Left renal pelvis (tissue), 4 donors: Measurements from ENCODE around the gene HDGFL2. TPM values are rescaled to one million over a fixed set of nuclear protein-coding genes. Genes with fewer than 3 reads are reported as not detected.

Experiments
- DNase-seq, 4 donors: peaks; one replicate each; pipeline ENCODE4 v3.0.0-alpha.2; 2013; ENCODE audit warnings: low read depth in 4 of 4, low spot score in 3 of 4
- polyA plus RNA-seq, 4 donors: library from polyadenylated mRNA; unstranded; fragments of 120-200 nt; gene quantifications; one replicate each; pipeline ENCODE4 v1.2.1, GENCODE V29; 2013; ENCODE audit not compliant: insufficient read length in 4 of 4

The HDGFL2 gene
- polyA plus RNA-seq, 4 donors, result 62.6 to 88.6 (median 66.3) TPM

- no peak for DNase-seq
Observed at GRCh38 chr19:4444765-4445741, 27.0 kb upstream of the HDGFL2 start.

- DNase-seq, result no peak
Observed at GRCh38 chr19:4445963-4446703, 26.0 kb upstream of the HDGFL2 start.

- DNase-seq, result no peak
Observed at GRCh38 chr19:4446704-4447200, 25.3 kb upstream of the HDGFL2 start.

- no peak for DNase-seq
Observed at GRCh38 chr19:4447327-4448146, 24.6 kb upstream of the HDGFL2 start.

- no peak for DNase-seq
Observed at GRCh38 chr19:4448147-4448985, 23.7 kb upstream of the HDGFL2 start.

- DNase-seq, result no peak
Observed at GRCh38 chr19:4449022-4449638, 23.0 kb upstream of the HDGFL2 start.

- no peak for DNase-seq
Observed at GRCh38 chr19:4449639-4450028, 22.5 kb upstream of the HDGFL2 start.

GRCh38 chr19:4452230-4452990 is 19.7 kb upstream of the HDGFL2 start:
- DNase-seq, result no peak

- no peak for DNase-seq
Observed at GRCh38 chr19:4453232-4454179, 18.6 kb upstream of the HDGFL2 start.

- DNase-seq, result no peak
Observed at GRCh38 chr19:4454747-4455718, 17.1 kb upstream of the HDGFL2 start.

- DNase-seq, result peak in 3 of 4 donors; percentile 53 to 65 (median 55)
Observed at GRCh38 chr19:4455719-4456475, 16.2 kb upstream of the HDGFL2 start.

GRCh38 chr19:4456476-4456842 is 15.6 kb upstream of the HDGFL2 start:
- no peak for DNase-seq

- peak in 3 of 4 donors; percentile 38 to 60 (median 39) for DNase-seq
Observed at GRCh38 chr19:4456843-4457653, 15.0 kb upstream of the HDGFL2 start.

GRCh38 chr19:4457654-4458395 is 14.3 kb upstream of the HDGFL2 start, which contains the start of gene UBXN6:
TSS of gene UBXN6 (minus strand) at chr19:4457794. CDS start at chr19:4457697, 97 bp downstream.
- DNase-seq, result peak; percentile 84 to 94 (median 92)
